Stimulated activated naive CD4-positive, alpha-beta T cell treated with Interleukin-2 at 50 U/mL for 16 hours (primary cell): Measurements from ENCODE around the gene MEAF6.

Experiments
- DNase-seq: peaks from one replicate; lab custom pipeline; 2025; lab: John Stamatoyannopoulos, UW

The MEAF6 gene

DNA sequence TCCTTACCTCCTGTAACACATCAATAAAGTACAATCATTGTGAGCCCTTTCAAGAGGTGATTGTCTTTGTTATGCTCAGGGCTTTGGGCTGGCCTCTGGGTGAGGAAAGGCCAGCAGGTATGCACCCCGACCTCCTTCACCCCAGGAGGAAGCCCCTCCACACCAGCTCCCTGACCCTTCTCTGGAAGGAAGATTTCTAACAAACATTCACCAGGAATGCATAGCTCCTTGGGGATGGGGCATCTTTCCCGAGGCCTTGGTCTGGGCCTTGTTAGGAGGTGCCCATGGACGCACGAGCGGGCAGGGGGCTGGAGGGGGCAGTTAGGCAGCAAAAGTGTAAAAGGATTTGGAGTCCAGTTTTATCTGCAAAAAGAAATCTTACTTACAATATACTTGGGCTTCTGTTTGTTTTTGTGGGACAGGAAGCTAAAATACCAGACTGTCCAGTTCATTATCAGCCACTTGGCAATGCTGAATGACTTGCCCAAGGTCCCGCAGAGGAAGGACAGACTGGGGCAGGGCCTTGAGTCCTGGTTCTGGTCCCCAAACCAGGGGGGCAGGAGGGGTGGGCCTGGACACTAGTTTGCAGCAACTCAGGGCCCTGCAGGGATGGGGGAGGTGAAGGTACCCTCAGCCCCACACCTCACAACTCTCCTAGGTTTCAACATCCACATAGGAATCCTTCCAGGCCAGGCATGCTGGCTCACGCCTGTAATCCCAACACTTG lies 30.1 kb downstream of the MEAF6 start:
- DNase-seq = no peak

DNA sequence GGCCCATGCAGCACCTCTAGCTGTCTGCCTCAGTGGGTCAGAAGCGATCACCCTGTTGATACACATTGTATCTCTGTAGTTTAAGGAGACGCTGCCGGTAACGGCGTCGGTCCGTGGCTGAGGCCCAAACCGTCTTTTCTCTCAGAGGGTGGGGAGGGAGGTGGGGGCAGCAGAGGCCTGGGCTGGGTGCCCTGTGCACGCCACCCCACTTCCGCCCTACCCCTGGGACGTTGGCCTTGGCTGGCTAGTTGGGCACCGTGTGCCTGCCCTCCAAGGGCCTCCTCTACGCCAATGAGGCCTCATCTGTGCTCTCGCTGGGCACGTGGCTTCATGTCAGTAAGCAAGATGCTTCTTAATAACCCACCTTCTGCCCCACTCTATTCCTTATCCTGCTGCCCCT lies 30.8 kb downstream of the MEAF6 start:
- no peak for DNase-seq

DNA sequence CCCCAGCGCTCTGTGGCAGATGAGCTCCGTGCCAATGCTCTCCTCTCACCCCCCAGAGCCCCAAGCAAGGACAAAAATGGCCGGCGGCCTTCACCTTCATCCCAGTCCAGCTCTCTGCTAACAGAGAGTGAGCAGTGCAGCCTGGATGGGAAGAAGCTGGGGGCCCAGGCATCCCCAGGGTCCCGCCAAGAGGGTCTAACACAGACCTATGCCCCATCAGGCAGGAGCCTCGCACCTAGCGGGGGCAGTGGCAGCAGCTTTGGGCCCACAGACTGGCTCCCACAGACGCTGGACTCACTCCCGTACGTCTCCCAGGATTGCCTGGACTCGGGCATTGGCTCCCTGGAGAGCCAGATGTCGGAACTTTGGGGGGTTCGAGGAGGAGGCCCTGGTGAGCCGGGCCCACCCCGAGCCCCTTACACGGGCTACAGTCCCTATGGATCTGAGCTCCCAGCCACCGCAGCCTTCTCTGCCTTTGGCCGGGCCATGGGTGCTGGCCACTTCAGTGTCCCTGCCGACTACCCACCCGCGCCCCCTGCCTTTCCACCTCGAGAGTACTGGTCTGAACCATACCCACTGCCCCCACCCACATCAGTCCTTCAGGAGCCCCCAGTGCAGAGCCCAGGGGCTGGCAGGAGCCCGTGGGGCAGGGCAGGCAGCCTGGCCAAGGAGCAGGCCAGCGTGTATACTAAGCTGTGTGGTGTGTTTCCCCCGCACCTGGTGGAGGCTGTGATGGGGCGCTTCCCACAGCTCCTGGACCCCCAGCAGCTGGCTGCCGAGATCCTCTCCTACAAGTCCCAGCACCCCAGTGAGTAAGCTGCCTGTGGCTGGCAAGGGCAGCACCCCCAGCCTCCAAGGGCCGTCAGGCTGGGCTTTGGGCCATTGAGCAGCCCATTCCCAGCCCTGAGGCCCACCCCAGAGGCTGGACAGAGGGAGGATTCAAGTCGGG lies 31.5 kb downstream of the MEAF6 start:
- no peak for DNase-seq

DNA sequence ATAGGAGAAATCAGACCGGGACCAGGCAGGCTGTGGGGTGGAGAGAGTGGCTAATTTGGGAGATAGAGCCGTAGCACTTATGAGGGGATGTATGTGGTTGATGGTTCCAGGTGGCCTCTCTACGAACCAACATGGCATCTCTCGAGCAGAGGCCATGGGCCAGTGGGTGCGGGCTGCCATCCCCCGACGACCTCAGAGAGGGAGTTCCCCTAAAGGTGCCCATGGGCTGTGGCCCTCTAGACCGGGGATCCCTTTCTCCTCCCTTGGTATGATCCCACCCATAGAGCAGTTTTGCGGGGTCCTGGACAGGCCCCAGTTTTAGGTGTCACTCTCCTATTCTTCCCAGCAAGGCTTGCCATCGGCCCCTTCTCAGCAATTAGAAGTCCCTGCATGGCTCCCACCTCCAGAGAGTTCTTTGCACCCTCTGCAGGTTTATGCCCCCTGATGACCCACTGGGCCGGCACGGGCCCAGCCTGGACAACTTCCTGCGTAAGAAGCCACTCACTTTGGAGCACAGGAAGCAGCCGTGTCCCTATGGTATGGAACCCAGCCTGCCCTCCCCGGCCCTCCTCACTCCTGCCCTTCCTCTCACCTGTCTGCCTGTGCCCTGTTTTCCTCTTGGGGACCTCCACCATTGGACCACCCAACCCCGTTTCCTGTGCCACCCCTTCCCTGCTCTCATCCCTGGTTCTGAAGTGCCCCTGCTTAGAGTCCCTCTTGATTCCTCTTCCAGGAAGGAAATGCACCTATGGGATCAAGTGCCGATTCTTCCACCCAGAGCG lies 32.4 kb downstream of the MEAF6 start:
- DNase-seq = no peak

DNA sequence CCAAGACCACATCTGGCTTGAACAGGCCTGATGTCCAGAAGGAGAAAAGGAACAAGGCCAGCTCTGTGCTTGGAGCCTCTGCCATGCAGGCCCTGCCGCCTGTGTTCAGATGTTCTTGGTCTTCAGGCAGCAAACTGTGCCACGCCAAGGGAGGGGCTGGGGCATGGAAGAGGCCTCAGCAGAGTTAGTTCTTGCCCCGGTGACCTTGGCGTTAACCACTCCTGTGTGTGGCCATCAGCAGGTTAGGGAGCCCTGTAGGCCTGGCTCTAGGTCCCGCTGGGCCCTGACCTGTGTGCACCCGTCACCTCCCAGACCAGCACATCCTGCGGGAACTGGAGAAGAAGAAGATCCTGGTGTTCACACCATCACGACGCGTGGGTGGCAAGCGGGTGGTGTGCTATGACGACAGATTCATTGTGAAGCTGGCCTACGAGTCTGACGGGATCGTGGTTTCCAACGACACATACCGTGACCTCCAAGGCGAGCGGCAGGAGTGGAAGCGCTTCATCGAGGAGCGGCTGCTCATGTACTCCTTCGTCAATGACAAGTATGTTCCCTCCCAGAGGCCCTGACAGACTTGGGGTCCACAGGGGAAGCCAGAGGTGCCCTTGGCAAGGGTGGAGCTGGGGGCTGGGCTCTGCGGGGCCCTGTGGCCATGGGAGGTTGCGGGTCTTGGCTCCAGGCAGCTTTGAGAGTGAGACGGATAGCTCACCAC lies 33.1 kb downstream of the MEAF6 start:
- no peak for DNase-seq

DNA sequence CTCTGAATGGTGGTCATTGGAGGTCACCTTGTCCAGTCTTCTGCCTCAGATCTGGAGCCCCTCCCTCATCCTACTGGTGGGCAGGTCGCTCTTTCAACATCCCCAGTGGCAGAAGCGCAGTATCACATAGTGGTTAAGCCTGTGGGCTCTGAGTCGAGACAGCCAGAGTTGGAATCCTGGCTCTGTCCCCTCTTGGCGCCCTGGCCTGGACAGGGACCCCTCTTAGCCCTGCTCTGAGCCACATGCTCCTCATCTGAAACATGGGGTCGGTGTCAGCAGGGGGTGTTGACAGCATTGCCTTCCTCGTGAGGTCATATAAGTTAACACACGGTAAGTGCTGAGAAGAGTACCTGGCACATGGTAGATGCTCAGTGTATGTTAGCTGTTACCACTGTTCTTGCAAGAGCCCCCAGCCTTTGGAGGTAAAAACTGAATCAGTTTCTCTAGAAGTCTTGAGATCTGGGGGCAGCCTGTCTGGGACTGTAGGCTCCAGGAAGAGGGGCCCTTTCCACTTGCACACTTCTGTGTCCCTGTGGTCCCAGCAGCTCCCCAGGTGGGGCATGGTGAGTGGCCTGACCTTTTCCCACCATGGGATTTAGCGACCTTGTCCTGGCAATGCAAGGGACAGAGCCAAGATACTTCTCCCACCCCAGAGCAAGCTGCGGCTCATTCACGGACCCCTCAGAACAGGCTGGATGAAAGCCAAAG lies 33.8 kb downstream of the MEAF6 start:
- no peak for DNase-seq

DNA sequence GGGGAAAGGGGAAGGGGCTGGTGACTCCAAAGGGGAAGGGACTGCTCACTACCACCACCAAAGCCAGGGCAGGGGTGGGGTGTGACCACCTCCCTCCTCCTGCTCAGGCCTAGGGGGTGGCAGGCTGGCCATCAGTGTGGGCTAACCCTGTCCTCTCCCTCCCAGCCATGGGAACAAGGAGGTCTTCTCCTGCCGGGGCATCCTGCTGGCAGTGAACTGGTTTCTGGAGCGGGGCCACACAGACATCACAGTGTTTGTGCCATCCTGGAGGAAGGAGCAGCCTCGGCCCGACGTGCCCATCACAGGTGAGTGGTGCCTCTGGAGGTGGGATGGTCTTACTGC lies 34.5 kb downstream of the MEAF6 start:
- DNase-seq = no peak

DNA sequence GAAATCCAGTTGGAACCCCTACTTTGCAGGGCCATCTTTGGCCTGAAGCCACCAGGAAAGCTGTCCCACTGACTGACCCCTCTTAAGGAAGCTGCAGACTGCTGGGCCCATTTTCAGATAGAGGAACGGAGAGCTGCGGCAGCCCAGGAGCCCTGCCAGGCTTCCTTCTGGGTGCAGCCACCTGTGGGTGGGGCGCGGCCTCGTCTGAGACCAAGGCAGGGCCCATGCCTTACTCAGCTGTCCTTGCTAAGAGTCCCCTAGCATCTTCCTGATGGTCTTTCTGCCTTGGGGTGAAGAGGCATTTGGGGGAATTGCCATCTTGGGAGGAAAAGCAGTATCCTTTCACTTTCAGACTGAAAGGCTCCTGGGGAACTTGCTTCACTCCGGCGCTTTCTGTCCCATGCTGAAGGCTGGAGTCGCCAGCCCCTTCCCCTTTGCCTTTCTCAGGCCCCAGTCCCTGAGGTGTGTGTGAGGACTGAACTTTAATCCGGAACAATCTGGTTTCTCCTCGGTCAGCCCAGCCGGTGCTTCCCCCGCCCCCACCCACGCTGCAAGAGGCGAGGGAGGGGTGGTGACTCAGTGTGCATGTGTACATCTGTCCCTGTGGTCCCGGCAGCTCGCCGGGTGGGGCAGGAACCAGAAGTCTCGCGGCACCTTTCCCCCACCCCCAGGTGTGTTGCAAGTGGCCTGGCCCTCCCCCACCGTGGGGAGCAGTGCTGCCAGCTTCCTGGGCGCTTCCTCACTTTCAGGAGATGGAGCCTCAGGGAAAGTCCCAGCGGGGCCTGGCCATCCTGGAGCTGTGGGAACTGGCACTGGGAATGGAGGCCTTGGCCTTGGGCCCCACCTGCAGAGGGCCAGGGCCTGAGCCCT lies 35.1 kb downstream of the MEAF6 start:
- peak; percentile 95 for DNase-seq

DNA sequence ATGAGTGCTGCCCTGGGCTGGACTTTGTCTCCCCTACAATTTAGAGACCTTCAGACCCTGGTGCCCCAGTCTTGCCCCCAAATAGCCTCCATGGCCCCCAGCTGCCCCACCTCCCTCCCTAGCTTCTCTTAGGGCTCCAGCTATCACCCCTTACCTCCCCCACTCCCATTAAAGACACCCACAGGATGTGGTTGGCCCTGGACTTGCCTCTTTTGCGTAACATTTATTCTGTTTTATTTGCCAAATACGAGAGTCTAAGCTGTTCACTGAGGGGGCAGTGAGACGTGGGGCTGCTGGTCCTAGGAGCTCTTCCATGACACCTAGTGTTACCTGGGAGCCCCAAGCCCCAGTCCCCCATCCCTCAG lies 35.7 kb downstream of the MEAF6 start:
- DNase-seq = peak; percentile 48

DNA sequence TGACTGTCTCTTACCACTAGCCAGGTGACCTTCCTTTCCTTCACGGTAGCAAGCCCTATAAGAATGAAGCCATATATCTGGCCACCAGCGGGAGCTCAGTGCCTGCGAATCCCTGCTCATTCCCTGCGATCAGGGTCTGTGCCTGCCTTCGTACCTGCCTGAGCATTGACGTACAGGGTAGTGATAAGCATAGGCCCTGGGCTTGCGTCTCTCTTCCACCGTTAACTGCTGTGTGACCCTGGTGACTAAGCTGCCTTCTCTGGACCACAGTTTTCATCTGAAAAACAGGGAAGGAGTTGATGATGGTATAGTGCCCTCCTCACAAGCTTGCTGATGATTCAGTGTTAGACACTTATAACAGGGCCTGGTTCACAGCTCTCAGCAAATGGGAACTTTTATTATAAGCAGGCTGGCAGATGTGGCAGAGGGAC lies 36.1 kb downstream of the MEAF6 start:
- peak; percentile 55 for DNase-seq

DNA sequence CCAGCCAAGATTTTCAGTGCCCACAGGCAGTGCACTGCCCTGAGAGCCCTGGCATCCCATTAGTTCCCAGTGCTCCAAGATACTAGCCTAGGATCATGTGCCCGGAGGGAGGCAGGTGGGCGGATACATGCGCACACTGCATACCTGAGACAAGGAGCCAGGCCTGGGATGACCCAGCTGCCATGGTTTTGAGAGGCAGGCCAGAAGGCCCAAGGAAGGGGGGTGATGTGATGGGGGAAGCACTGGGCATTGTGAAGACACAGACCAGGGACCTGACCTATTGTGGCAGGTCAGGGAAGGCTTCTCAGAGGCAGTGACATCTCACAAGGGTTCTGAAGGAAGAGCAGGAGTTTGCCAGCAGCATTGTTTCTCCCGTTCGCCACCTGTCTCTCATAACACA lies 36.6 kb downstream of the MEAF6 start:
- DNase-seq = no peak

DNA sequence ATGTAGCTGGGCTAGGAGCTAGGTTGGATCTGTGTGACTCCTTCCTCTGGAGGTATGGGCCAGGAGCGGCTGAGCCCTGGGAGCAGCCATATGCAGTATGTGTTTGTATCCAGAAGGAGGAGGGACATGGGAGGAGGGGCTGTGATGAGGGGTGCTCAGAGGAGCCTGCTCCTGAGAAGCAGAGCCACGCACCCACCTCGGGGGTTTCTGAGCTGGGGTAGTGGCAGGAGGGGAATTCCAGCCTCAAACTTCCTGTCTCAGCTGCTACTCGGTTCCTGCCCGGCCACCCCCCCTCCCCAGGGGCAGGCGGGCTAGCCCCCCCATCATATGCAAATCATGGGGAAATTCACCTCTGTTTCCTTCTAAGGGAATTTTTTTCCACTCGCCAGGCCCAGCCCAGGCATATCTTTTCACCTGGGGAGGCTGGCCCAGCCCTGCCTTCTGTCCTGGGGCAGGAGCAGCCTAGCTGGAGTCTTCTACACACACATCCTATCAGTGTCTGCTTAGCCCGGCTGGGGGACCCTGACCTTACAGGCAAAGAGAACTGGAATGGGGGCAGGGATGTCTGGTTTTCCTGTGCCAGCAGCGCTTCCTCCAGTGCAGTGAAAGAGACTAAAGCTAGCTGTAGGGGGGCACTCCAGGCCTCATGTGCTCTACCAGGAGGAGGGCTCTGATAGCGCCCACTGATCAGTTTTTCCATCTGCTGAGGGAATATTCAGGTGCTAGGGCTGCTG lies 37.2 kb downstream of the MEAF6 start:
- peak; percentile 85 for DNase-seq

DNA sequence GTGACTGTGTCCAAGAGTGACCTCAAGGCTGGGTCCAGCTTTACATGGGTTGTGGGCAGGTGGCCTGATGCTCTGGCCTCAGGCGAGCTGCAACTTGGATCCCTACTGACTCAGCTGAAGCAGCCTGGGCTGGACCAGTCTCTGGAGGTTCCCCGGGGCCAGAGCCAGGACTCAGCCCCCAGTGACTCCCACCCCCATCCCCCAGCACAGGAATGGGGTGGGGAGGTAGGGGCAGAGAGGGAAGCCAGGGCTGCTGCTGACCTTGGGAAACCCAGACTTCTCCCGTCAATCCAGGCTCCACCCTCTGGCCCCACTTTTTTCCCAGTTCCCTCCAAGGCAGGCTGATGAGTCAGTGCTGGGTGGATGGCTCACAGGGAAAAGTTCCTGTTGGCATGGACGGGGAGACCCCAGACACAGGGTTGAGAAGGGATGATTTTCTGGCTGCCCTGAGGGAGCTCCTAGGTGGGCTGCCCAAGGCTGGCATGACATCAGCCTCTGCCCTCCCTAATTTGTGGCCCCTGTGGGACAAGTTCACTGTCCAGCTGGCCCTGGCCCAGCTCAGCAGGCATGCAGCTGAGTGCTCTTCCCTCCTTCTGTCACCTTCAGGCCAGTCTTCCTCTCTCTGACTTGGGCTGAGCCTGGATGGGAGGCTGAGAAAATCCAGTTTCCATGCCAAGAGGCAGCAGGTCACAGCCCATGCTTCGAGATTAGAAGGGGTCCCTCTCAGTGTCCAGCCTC lies 37.9 kb downstream of the MEAF6 start:
- DNase-seq = no peak

DNA sequence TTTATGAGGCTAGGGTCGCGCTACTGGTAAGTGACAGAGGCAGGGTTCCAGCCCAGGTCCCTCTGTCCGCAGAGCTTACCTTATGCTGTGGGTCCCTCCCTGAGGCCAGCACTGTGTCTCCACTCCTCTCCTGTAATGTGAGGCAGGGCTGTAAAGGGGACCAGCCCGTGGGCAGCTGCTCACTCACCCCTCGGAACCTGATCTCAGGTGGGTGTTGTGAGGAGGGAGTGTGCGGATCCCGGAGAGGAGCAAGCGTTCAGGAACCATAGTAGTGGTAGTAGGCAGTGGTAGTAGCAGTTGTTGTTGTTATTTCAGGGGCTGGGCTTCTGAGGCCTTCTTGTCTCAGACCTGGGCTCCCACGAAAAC lies 38.5 kb downstream of the MEAF6 start:
- no peak for DNase-seq

DNA sequence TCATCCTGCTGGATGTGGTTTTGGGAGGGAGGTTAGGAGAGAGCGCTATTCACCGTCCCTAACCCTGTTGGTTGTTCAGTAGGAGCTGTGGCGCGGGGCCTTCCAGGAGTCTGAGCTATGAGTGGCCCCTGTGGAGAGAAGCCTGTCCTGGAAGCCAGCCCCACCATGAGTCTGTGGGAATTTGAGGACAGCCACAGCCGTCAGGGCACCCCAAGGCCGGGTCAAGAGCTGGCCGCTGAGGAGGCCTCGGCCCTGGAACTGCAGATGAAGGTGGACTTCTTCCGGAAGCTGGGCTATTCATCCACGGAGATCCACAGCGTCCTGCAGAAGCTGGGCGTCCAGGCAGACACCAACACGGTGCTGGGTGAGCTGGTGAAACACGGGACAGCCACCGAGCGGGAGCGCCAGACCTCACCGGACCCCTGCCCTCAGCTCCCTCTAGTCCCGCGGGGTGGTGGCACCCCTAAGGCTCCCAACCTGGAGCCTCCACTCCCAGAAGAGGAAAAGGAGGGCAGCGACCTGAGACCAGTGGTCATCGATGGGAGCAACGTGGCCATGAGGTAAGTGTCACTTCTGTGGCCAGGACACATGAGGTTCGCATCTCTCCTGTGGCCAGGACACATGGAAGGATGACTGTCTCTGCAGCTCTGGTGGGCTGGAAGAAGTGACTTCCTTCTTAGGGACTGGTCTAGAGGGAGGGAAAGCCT lies 39.0 kb downstream of the MEAF6 start:
- DNase-seq = no peak

DNA sequence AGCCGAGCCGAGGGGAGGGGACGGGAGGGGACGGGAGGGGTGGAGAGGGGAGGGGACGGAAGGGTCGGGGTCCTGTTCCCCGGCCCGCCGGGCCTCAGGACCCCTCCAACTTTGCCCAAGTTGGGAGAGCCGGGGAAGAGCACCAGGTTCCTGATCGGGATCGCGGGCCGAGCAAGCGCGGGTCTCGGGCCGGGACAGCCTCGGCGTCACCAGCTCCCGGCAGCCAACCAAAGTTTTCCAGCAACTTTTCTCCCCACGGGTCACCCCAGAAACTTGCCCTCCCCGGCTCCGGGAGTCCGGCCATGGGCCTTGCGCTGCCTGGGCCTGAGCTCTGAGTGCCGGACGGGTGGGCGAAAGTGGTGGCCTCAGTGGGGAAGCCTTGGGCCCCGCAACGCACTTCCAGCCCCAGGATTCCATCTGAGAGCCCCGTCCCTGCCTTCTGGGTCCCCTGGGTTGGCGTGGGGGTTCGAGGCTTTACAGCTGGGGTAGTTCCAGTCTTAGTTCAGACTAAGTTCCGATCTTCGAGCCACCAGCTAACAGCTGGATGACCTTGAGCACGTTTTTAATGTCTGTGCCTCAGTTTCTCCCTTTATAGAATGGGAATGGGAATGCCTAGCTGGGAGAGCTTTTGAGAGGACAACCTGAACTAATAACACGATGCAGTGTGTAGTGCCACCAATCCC lies 39.7 kb downstream of the MEAF6 start:
- DNase-seq = no peak

DNA sequence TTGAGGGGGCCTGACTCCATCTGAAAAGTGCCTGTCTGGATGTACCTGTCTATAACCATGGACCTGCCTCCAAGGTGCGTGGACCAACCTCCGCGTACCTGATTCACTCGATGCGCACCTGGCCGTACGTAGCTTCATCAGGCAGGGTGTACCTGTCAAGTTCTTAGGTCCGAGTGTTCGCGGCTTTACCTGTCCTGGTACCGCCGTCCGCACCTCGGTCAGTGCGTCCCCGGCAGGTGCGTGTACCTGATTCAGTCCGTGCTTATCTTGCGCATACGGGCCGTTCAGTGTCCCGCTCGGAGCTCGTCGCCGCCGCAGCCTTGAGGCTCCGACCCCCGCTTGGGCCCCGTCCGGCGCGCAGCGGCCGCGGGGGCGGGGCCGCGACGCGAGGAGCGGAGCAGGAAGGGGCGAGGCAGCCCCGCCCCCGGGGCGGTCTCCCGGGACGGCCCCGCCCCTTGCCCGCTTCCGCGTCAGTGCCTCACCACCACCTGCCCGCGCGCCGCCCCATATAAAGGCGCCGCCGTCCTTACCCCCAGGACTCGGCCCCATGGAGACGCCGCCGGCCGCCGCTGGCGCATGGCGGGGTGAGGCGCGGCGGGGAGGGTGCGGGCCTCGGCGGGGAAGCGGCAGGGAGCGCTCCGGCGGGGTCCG lies 40.4 kb downstream of the MEAF6 start, which contains the start of gene ZC3H12A:
Gene ZC3H12A, plus strand, starts transcription at position 535 of the 651 bp plus-strand sequence. CDS start 917 bp downstream, outside the sequence.
- peak; percentile 87 for DNase-seq
